SH-SY5Y (cell line): Measurements from ENCODE around the gene MCAT.

Source experiments
- GATA2 ChIP-seq: IDR thresholded peaks from 2 replicates; pipeline ENCODE4 v1.6.1; 2011; ENCODE audit warnings: mild to moderate bottlenecking, low read depth, low read length
- GATA3 ChIP-seq: IDR thresholded peaks from 2 replicates; pipeline ENCODE4 v1.6.1; 2011; ENCODE audit warnings: low read depth, mild to moderate bottlenecking, low read length, moderate library complexity

MCAT gene

GRCh38 chr22:43179146-43179910, 36.1 kb upstream of the MCAT start:
- no peak for TF ChIP-seq GATA2
- no peak for TF ChIP-seq GATA3

DNA sequence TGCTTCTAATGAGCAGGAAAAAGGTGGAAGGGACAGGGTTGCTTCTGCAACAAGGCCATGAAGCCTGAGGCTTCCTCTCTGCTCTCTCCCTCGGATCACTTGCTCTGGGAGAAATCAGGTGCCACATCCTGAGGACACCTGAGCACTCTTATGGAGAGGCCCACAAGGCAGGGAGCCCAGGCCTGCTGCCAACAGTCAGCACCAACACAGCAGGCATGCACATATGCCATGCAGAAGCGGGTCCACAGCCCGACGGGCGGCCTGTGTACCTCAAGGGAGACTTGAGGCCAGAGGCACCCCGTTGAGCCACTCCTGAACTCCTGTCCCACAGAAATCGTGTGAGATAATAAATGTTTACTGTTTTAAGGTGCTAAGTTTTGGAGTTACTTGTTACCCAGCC, 34.3 kb upstream of the MCAT start:
- TF ChIP-seq GATA2 = no peak
- TF ChIP-seq GATA3 = no peak

DNA sequence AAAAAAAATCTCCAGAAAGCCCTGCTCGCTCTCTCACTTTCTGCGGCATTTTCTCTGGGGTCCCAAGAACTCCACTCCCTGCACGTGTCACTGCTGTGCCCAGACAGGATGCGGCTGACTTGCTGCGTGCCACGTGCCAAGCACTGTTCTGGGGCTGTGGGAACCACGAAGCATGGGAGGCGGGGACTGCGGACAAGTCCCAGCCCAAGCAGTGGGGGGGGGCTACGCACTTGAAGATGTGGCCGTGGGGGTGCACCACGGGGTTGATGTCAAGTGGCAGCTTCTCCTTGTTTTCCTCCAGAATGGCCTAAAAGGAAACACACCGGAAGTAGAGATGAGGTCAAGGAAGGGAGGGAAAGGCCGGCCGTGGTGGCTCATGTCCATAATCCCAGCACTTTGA, 32.9 kb upstream of the MCAT start:
- no peak for TF ChIP-seq GATA3
- TF ChIP-seq GATA2 = no peak

GRCh38 chr22:43174941-43175531, 31.8 kb upstream of the MCAT start:
- TF ChIP-seq GATA3 (no peak), GATA2 (no peak)

DNA sequence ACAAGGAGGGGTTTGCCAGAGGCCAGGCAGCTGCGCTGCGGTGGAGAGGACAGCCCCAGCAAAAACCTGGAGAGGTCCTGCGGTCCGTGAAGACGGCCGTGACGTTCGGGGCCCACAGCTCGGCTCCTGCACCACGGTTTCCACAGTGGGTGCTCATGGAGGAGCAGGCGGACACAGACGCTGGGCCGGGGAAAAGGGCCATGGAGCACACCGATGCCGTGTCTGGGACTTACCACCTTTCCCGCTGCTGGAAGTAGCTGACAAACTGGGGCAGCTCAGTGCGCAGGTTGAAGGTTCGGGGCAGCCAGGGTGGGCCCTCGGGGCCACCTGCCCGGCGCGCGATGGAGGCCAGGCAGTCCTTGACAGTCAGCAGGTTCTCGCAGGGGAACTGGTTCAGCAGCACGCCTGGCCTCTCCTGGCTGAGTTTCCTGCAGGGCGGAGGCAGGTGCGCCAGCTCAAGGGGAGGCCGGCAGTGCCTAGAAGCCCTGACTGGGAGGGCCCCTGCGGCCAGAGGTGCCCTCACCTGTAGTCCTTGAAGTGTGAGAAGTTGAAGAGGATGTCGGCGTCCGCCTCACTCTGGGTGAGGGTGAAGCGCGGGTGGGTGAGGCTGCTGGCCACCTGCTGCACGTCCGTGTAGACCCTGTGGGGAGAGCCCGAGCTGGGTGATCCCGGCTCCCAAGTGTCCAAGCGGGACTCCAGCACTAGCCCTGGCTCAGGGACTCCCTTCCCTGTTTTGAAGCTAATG, 30.9 kb upstream of the MCAT start:
- no peak for TF ChIP-seq GATA3

- TF ChIP-seq GATA2 (no peak), GATA3 (no peak)
Observed at GRCh38 chr22:43173566-43173965, 30.4 kb upstream of the MCAT start.

DNA sequence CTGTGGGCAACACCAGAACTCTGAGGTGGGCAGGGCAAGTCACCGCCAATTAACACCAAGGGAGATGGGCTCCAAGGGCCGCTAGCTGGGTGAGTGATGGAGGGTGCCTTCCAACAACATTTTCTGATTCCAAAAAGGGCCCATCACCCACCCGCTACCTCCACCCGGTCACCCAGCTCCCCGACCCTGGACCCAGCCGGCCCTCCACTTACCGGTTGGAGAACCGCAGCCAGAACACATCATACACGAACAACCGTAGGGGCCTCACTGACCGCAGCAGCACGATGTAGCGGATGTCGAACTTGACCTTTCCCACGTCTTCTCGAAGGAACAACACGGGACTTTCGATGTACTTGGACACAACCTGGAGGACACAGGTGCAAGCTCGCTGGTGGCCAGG, 29.0 kb upstream of the MCAT start:
- TF ChIP-seq GATA3 = no peak
- TF ChIP-seq GATA2 = no peak

DNA sequence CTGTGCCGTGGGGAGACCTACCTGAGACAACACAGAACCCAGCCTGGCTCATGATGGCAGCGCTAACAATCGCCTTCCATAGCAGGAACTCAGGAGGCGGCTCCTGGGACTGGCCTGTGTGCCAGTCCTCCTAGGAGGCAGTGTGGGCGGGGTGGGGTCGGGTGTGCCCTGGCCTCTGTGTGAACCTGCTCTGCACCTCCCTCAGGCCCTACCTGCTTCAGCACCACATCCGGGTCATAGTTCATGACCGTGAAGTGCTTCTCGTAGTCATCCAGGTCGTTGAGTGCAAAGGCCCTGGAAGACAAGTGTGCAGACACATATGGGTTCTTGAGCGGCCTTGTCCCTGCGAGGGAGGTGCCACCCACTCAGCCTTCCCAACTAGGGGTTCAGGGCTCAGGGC, 28.4 kb upstream of the MCAT start:
- TF ChIP-seq GATA2 = no peak
- TF ChIP-seq GATA3 = no peak

- no peak for TF ChIP-seq GATA3
- TF ChIP-seq GATA2 = no peak
Observed at GRCh38 chr22:43171019-43171491, 27.9 kb upstream of the MCAT start.

- TF ChIP-seq GATA3 (no peak), GATA2 (no peak)
Observed at GRCh38 chr22:43170131-43170480, 26.9 kb upstream of the MCAT start.

DNA sequence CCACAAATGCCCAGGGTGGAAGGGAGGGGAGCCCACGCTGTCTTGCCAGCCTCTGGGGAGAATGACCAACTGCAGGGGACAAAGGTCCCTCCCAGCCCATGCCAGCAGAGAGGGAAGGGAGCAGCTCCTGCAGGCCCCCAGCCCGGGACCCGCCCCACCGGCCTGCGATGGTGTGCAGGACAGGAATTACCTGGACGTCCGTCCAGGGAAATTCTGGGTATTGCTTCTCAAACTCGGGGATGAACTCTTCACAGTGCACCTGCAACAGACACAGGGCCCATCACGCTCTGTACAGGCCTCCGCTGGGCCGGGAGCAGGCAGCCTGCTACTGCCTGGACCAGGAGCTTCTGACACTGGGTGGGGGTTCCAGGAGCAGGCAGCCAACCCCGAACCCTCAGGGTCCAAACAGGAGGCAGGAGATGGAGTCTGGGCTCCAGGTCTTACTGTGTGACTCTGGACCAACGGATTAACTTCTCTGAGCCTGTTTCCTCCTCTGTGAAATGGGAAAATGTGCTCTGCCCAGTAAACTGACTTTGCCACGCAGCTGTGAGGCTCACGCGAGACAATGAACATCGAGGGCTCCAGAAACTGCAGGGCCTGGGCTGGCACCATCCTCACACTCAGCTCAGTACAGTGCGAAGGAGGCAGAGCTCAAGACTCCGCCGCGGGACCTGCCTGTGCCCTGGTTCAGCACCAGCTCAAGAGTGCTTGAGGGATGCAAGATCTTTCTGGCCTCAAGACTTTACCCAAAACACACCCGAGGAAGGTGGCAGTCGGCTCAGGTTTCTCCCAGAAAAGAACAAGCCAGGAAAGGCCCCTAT, 26.3 kb upstream of the MCAT start:
- TF ChIP-seq GATA2 (no peak), GATA3 (no peak)

- TF ChIP-seq GATA3 = no peak
- TF ChIP-seq GATA2 = no peak
Observed at GRCh38 chr22:43168471-43169309, 25.5 kb upstream of the MCAT start.

DNA sequence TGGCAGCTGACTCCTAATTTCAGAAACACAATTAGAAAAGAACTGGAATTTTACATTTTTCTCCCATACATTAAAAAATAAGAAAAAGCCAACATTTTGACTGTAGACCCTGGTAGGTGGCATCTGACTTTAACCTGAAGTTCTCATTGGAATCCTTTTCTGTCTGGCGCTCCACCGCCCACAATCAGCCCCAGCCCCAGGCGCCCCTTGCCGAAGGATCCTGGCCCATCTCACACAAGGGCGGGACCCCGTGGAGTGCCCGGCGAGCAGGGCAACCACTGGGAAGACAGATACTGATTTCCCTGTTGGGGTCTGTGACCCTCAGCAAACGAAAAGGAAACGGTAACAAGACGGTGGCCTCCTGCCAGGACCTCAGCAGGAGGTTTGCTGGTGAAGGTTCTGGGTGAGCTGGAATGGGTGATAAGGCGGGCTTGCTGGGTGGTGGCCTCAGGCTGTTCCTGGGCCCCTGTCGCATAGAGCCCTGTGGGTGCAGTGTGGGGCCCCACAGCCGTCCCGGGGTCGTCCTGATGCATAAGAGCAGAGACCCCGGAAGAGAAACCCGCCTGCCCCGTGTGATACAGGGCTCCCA, 23.9 kb upstream of the MCAT start:
- no peak for TF ChIP-seq GATA2
- no peak for TF ChIP-seq GATA3
